Daoy (cell line): ENCODE results near the gene UNC45A. TPM values are rescaled to one million over a fixed set of nuclear protein-coding genes. Genes with fewer than 3 reads are reported as not detected.
A peak's percentile ranks its signal among the peaks of the same experiment; 100 is the strongest.

Experiments
- DNase-seq: peaks from one replicate; pipeline ENCODE4 v3.0.0-alpha.2; 2015; ENCODE audit warnings: low read depth
- total RNA-seq: library from RNA; depleted of rRNA; stranded (reverse); fragments of >200 nt; shearing (Covaris generic); gene quantifications from 2 replicates; pipeline ENCODE4 v1.2.3, GENCODE V29; 2014

Gene UNC45A
- total RNA-seq, 1 experiment from 2014 or later, result 57.5 TPM

- DNase-seq, result no peak
These were observed 25.4 kb downstream of the UNC45A start for GRCh38 chr15:90960298-90961091.

GRCh38 chr15:90962021-90962420 is 26.9 kb downstream of the UNC45A start:
- no peak for DNase-seq

- DNase-seq, result no peak
These were observed 31.2 kb downstream of the UNC45A start for GRCh38 chr15:90966262-90966661.

- DNase-seq, result no peak
These were observed 32.1 kb downstream of the UNC45A start for GRCh38 chr15:90967206-90967605.

- no peak for DNase-seq
These were observed 33.3 kb downstream of the UNC45A start for GRCh38 chr15:90968434-90968833.

GRCh38 chr15:90970274-90970673 is 35.2 kb downstream of the UNC45A start:
- DNase-seq, result no peak

GRCh38 chr15:90972133-90972532 is 37.0 kb downstream of the UNC45A start:
- DNase-seq, result no peak

GRCh38 chr15:90974216-90974615 is 39.1 kb downstream of the UNC45A start:
- DNase-seq, result no peak

GRCh38 chr15:90979582-90979981 is 44.5 kb downstream of the UNC45A start:
- no peak for DNase-seq

- no peak for DNase-seq
These were observed 46.6 kb downstream of the UNC45A start for GRCh38 chr15:90981681-90982080.

- no peak for DNase-seq
These were observed 47.0 kb downstream of the UNC45A start for GRCh38 chr15:90982135-90982534.

- DNase-seq, result no peak
These were observed 51.9 kb downstream of the UNC45A start for GRCh38 chr15:90986790-90987507.

- no peak for DNase-seq
These were observed 52.6 kb downstream of the UNC45A start for GRCh38 chr15:90987561-90988141.

- DNase-seq, result no peak
These were observed 53.2 kb downstream of the UNC45A start for GRCh38 chr15:90988296-90988695.

- no peak for DNase-seq
These were observed 54.1 kb downstream of the UNC45A start for GRCh38 chr15:90989040-90989768.

- DNase-seq, result no peak
These were observed 55.4 kb downstream of the UNC45A start for GRCh38 chr15:90990446-90990845.

- DNase-seq, result no peak
These were observed 56.7 kb downstream of the UNC45A start for GRCh38 chr15:90991587-90992285.

GRCh38 chr15:90994059-90994416 is 59.0 kb downstream of the UNC45A start:
- no peak for DNase-seq

- peak; percentile 100 for DNase-seq
These were observed 59.6 kb downstream of the UNC45A start, which contains the start of gene PRC1 for GRCh38 chr15:90994417-90995311. PRC1 (minus strand) TSS chr15:90994535; CDS start chr15:90994417, 118 bp downstream.

- DNase-seq, result no peak
These were observed 63.7 kb downstream of the UNC45A start for GRCh38 chr15:90998737-90999136.
